Brain microvascular endothelial cell (primary cell): ENCODE data around the gene NEUROD2.

Source experiments
- DNase-seq: peaks from one replicate; pipeline ENCODE4 v3.0.0-alpha.2; 2020
- H3K27ac ChIP-seq: fragments of 250-450 bp; sonication (Bioruptor Pico); 2 replicates; pipeline ENCODE4 v1.5.1; 2020; ENCODE audit warnings: mild to moderate bottlenecking, moderate library complexity
- H3K27me3 ChIP-seq: fragments of 250-450 bp; sonication (Bioruptor Pico); replicated peaks from 2 replicates; pipeline ENCODE4 v1.5.1; 2020; ENCODE audit warnings: mild to moderate bottlenecking
- H3K36me3 ChIP-seq: fragments of 250-450 bp; sonication (Bioruptor Pico); replicated peaks from 2 replicates; pipeline ENCODE4 v1.5.1; 2020; ENCODE audit warnings: mild to moderate bottlenecking
- H3K4me3 ChIP-seq: 2 replicates; pipeline ENCODE4 v1.5.1; 2011; ENCODE audit warnings: low read depth, mild to moderate bottlenecking, control low read depth, low read length, moderate library complexity
- CTCF ChIP-seq: IDR thresholded peaks from 2 replicates; pipeline ENCODE4 v1.5.1; 2011; ENCODE audit warnings: low read depth, mild to moderate bottlenecking, moderate library complexity, low read length, control low read depth, inconsistent platforms; ENCODE audit errors: missing control alignments
- in situ Hi-C: cut with HindIII; loops from 2 replicates; pipeline ENCODE4 v1.10.0; 2017; ENCODE audit warnings: low sequenced_read_pairs, low pct_ligation_motif_present

NEUROD2 gene

DNA sequence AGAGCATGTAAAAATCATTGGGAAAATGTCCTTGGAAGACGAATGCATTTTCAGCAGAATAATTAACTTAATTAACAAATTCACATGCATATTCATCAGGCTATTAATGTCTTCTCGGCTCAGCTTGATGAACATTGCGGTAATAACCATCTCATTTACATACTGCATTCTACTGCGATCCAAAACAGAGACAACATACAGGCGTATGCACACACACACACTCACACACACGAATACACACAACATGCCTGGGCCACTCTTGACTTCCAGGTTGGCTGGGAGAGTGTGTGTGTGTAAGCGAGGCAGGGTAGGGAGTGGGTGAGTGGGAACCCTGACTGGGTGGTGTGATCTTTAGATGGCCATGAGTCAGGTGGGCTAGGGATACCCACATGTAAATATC lies 44.7 kb downstream of the NEUROD2 start:
- H3K4me3 ChIP-seq: no peak overlapping the region
- H3K27ac ChIP-seq: no peak overlapping the region
- peak; percentile 6 for DNase-seq
- TF ChIP-seq CTCF: no peak
- in situ Hi-C loops: no loop called here
- H3K36me3 ChIP-seq: peaks cover 3% of the 10 kb centered on the region
- no peaks in the 10 kb centered on the region for H3K27me3 ChIP-seq

- peaks cover 6% of the 10 kb centered on the region for H3K36me3 ChIP-seq
- in situ Hi-C loops: no loop called here
- DNase-seq: no peak
- no peak overlapping the region for H3K4me3 ChIP-seq
- H3K27me3 ChIP-seq: no peaks in the 10 kb centered on the region
- H3K27ac ChIP-seq: no peak overlapping the region
- TF ChIP-seq CTCF: no peak
Measured at GRCh38 chr17:39562395-39562794, 45.3 kb downstream of the NEUROD2 start.

DNA sequence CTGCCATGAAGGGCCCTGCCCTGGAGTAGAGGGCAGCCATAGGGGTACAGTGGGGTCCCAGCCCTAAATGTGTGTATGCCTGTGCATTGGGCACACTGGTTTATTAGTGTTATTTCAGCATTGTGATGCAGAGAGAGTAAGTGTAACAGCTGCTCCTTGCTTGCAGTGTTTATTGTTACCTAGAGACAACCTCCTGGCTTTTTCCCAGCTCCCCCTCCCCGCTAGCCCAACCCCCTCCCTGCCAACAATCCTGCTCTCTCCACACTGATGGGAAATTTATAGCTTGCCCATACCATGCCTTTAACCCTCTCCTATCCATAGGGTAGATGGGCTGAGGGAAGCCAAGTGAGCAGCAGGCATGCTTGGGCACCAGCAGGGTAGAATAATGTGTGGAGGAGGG lies 51.3 kb downstream of the NEUROD2 start:
- no peaks in the 10 kb centered on the region for H3K27me3 ChIP-seq
- TF ChIP-seq CTCF: no peak
- H3K27ac ChIP-seq: no peak overlapping the region
- DNase-seq: no peak
- in situ Hi-C loops: no loop called here
- peaks cover 19% of the 10 kb centered on the region for H3K36me3 ChIP-seq
- H3K4me3 ChIP-seq: no peak overlapping the region

GRCh38 chr17:39555368-39555767 lies 52.4 kb downstream of the NEUROD2 start:
- DNase-seq: no peak
- H3K27me3 ChIP-seq: no peaks in the 10 kb centered on the region
- H3K36me3 ChIP-seq: peaks cover 19% of the 10 kb centered on the region
- no peak for TF ChIP-seq CTCF
- no peak overlapping the region for H3K4me3 ChIP-seq
- H3K27ac ChIP-seq: no peak overlapping the region
- in situ Hi-C loops: no loop called here
